ENCODE measurements around the gene OCLN.
"Not testable (repeated sequence)": the region's sequence is repeated elsewhere in the genome, so short reads cannot be mapped to it uniquely, and the experiment has no call there.

Gene OCLN

GRCh38 chr5:69606839-69607238, 114.2 kb downstream of the OCLN start:
- H3K27ac ChIP-seq (ENCODE audit: low read depth, low read length), result not testable (repeated sequence)

More at GRCh38 chr5:69606839-69607238, 114.2 kb downstream of the OCLN start:
- H3K9ac ChIP-seq (ENCODE audit: low read length in 5 of 5); H3K4me1 ChIP-seq (ENCODE audit: control insufficient read depth in 5 of 5, insufficient read depth in 5 of 5, low read length in 5 of 5); H3K4me3 ChIP-seq (ENCODE audit: low read depth in 1 of 5, low read length in 5 of 5); H3K36me3 ChIP-seq (ENCODE audit: control insufficient read depth in 5 of 5, insufficient read depth in 5 of 5, low read length in 5 of 5); H3K9me3 ChIP-seq (ENCODE audit: control insufficient read depth in 5 of 5, low read length in 5 of 5); H3K27me3 ChIP-seq (ENCODE audit: control insufficient read depth in 5 of 5, insufficient read depth in 4 of 5, low read length in 5 of 5): not testable (repeated sequence)

All from subcutaneous abdominal adipose tissue (tissue), 5 donors.